HFFc6 (cell line): ENCODE measurements around the gene CFAP157. TPM values are rescaled to one million over a fixed set of nuclear protein-coding genes. Genes with fewer than 3 reads are reported as not detected.

Experiments used
- DNase-seq: peaks from one replicate; pipeline ENCODE4 v3.0.0-alpha.2; 2018
- H3K27ac Mint-ChIP-seq: 2 replicates; pipeline ENCODE4 v1.8.0; 2020; ENCODE audit warnings: mild to moderate bottlenecking, mixed read lengths
- H3K27me3 Mint-ChIP-seq: 2 replicates; pipeline ENCODE4 v1.8.0; 2021; ENCODE audit warnings: mild to moderate bottlenecking, moderate library complexity, mixed read lengths; ENCODE audit not compliant: insufficient read depth
- H3K36me3 Mint-ChIP-seq: 2 replicates; pipeline ENCODE4 v1.8.0; 2021; ENCODE audit warnings: low read depth, mixed read lengths
- H3K4me1 Mint-ChIP-seq: 2 replicates; pipeline ENCODE4 v1.8.0; 2020; ENCODE audit warnings: low read depth, mixed read lengths
- H3K4me3 Mint-ChIP-seq: 2 replicates; pipeline ENCODE4 v1.8.0; 2020; ENCODE audit warnings: mild to moderate bottlenecking, moderate library complexity, mixed read lengths
- H3K9me3 Mint-ChIP-seq: 2 replicates; pipeline ENCODE4 v1.8.0; 2020; ENCODE audit warnings: mild to moderate bottlenecking, mixed read lengths
- CTCF ChIP-seq: fragments of 200-600 bp; sonication (generic); IDR thresholded peaks from 2 replicates; pipeline ENCODE4 v1.5.0; 2021; ENCODE audit warnings: antibody characterized with exemption, mild to moderate bottlenecking
- total RNA-seq, 6 experiments: library from RNA; stranded (reverse); fragmentation: NEBNext Ultra II Directional; extraction: Animal tissue kit (Norgen Biotek cat#: 25700); gene quantifications; 2 replicates in 1 of 6; 3 replicates in 5 of 6; pipeline ENCODE4 v1.2.3, GENCODE V29; 2021

The CFAP157 gene
- total RNA-seq, 6 experiments from 2014 or later, result 0.07 to 0.08 TPM; not detected in 4

- TF ChIP-seq CTCF, result no peak
- Mint-ChIP-seq H3K36me3 (no peaks in the 10 kb centered on the region), H3K4me3 (no peak overlapping the region), H3K9me3 (no peaks in the 10 kb centered on the region), H3K27me3 (peaks cover 28% of the 10 kb centered on the region), H3K4me1 (no peaks in the 10 kb centered on the region), H3K27ac (no peak overlapping the region)
- DNase-seq, result no peak
Observed at GRCh38 chr9:127758843-127759242, 52.1 kb downstream of the CFAP157 start.

GRCh38 chr9:127761061-127761460 is 54.3 kb downstream of the CFAP157 start:
- TF ChIP-seq CTCF, result no peak
- Mint-ChIP-seq H3K9me3 (no peaks in the 10 kb centered on the region), H3K4me1 (no peaks in the 10 kb centered on the region), H3K4me3 (no peak overlapping the region), H3K27ac (no peak overlapping the region), H3K36me3 (no peaks in the 10 kb centered on the region), H3K27me3 (peaks cover 17% of the 10 kb centered on the region)
- DNase-seq, result no peak

GRCh38 chr9:127761491-127761956 is 54.7 kb downstream of the CFAP157 start:
- peaks cover 20% of the 10 kb centered on the region for H3K27me3 Mint-ChIP-seq
- H3K27ac Mint-ChIP-seq, result no peak overlapping the region
- H3K4me1 Mint-ChIP-seq, result no peaks in the 10 kb centered on the region
- H3K4me3 Mint-ChIP-seq, result no peak overlapping the region
- H3K9me3 Mint-ChIP-seq, result no peaks in the 10 kb centered on the region
- no peak for DNase-seq
- H3K36me3 Mint-ChIP-seq, result no peaks in the 10 kb centered on the region
- TF ChIP-seq CTCF, result no peak

GRCh38 chr9:127762111-127762676 is 55.4 kb downstream of the CFAP157 start:
- DNase-seq, result no peak
- Mint-ChIP-seq H3K36me3 (no peaks in the 10 kb centered on the region), H3K27me3 (peaks cover 26% of the 10 kb centered on the region), H3K9me3 (no peaks in the 10 kb centered on the region), H3K4me1 (no peaks in the 10 kb centered on the region), H3K4me3 (no peak overlapping the region), H3K27ac (no peak overlapping the region)
- no peak for TF ChIP-seq CTCF

GRCh38 chr9:127763918-127764384 is 57.2 kb downstream of the CFAP157 start:
- TF ChIP-seq CTCF, result peak; percentile 58
- Mint-ChIP-seq H3K36me3 (no peaks in the 10 kb centered on the region), H3K27me3 (peaks cover 23% of the 10 kb centered on the region), H3K4me1 (no peaks in the 10 kb centered on the region), H3K9me3 (no peaks in the 10 kb centered on the region), H3K4me3 (no peak overlapping the region), H3K27ac (no peak overlapping the region)
- DNase-seq, result no peak
